IMR-90 (cell line): ENCODE data around the gene AGXT2. TPM values are rescaled to one million over a fixed set of nuclear protein-coding genes. Genes with fewer than 3 reads are reported as not detected.

Source experiments
- ATAC-seq: fragments of 200-7000 bp; cut with Tn5 transposase; 2 replicates; pipeline ENCODE4 v1.9.1; 2020; ENCODE audit warnings: low read depth, mild to moderate bottlenecking, moderate library complexity
- BruUV-seq: library from RNA; stranded (reverse); fragments of 400-500 nt; replicated peaks from 2 replicates; lab custom pipeline; 2021; lab: Mats Ljungman, UMichigan
- CTCF ChIA-PET: fragments of 300-600 bp; formaldehyde crosslinking; extraction: SDS; loops from one replicate; lab custom pipeline; 2021; ENCODE audit warnings: antibody characterized with exemption; lab: Yijun Ruan, JAX
- POLR2A ChIA-PET: fragments of 300-600 bp; sonication (Branson Sonifier 250); formaldehyde crosslinking; loops from one replicate; lab custom pipeline; 2022; ENCODE audit warnings: antibody characterized with exemption; ENCODE audit not compliant: unreplicated experiment; lab: Charles Lee
- DNase-seq: peaks from one replicate; pipeline ENCODE4 v3.0.0; 2013
- H2AFZ ChIP-seq: replicated peaks from 2 replicates; pipeline ENCODE3; 2013; ENCODE audit warnings: low read length, mild to moderate bottlenecking; ENCODE audit not compliant: poor library complexity
- H2AK5ac ChIP-seq: 2 replicates; pipeline ENCODE4 v1.6.1; 2013; ENCODE audit warnings: low read depth, low read length, inconsistent platforms
- H2AK9ac ChIP-seq: replicated peaks from 2 replicates; pipeline ENCODE3; 2013; ENCODE audit warnings: mild to moderate bottlenecking, low read depth, low read length, moderate library complexity; ENCODE audit not compliant: poor library complexity
- H2BK120ac ChIP-seq: 2 replicates; pipeline ENCODE4 v1.6.1; 2013; ENCODE audit warnings: low read depth, low read length, inconsistent platforms
- H2BK15ac ChIP-seq: 3 replicates; pipeline ENCODE4 v1.6.1; 2013; ENCODE audit warnings: low read depth, low read length, inconsistent platforms
- H2BK20ac ChIP-seq: 2 replicates; pipeline ENCODE4 v1.6.1; 2013; ENCODE audit warnings: low read depth, mild to moderate bottlenecking, inconsistent platforms, low read length, moderate library complexity
- H2BK5ac ChIP-seq: 2 replicates; pipeline ENCODE4 v1.6.1; 2013; ENCODE audit warnings: mild to moderate bottlenecking, low read depth, low read length, inconsistent platforms; ENCODE audit not compliant: poor library complexity, severe bottlenecking
- H3K14ac ChIP-seq: replicated peaks from 2 replicates; pipeline ENCODE4 v1.6.1; 2013; ENCODE audit warnings: low read depth, low read length, inconsistent platforms
- H3K18ac ChIP-seq: 2 replicates; pipeline ENCODE4 v1.6.1; 2013; ENCODE audit warnings: low read depth, low read length, control low read depth
- H3K23ac ChIP-seq: 2 replicates; pipeline ENCODE4 v1.6.1; 2013; ENCODE audit warnings: low read depth, low read length, inconsistent platforms
- H3K27ac ChIP-seq: 2 replicates; pipeline ENCODE4 v1.5.1; 2013; ENCODE audit warnings: mild to moderate bottlenecking, control low read depth, low read length; ENCODE audit not compliant: insufficient read depth
- H3K27me3 ChIP-seq: 2 replicates; pipeline ENCODE4 v1.6.1; 2013; ENCODE audit warnings: low read length; ENCODE audit not compliant: control insufficient read depth, insufficient read depth
- H3K36me3 ChIP-seq: 2 replicates; pipeline ENCODE4 v1.6.1; 2013; ENCODE audit warnings: low read length, mixed read lengths; ENCODE audit not compliant: control insufficient read depth, insufficient read depth
- H3K4ac ChIP-seq: 2 replicates; pipeline ENCODE4 v1.6.1; 2013; ENCODE audit warnings: low read depth, low read length, inconsistent platforms
- H3K4me1 ChIP-seq: 2 replicates; pipeline ENCODE4 v1.6.1; 2013; ENCODE audit warnings: low read length, mixed read lengths; ENCODE audit not compliant: control insufficient read depth, insufficient read depth
- H3K4me2 ChIP-seq: 2 replicates; pipeline ENCODE4 v1.6.1; 2013; ENCODE audit warnings: low read depth, mild to moderate bottlenecking, control low read depth, low read length, moderate library complexity
- H3K4me3 ChIP-seq: 2 replicates; pipeline ENCODE4 v1.5.1; 2013; ENCODE audit warnings: low read depth, mild to moderate bottlenecking, control low read depth, low read length, moderate library complexity; ENCODE audit not compliant: insufficient read depth
- H3K56ac ChIP-seq: 2 replicates; pipeline ENCODE4 v1.6.1; 2013; ENCODE audit warnings: low read length, inconsistent platforms; ENCODE audit not compliant: insufficient read depth; ENCODE audit errors: extremely low read depth
- H3K79me1 ChIP-seq, 2 experiments: 2 replicates each; pipeline ENCODE4 v1.6.1; 2013; ENCODE audit warnings: low read length in 2 of 2, inconsistent platforms in 1 of 2, low read depth in 1 of 2
- H3K9ac ChIP-seq: 2 replicates; pipeline ENCODE4 v1.6.1; 2013; ENCODE audit warnings: low read depth, low read length, control low read depth
- H3K9me1 ChIP-seq: 2 replicates; pipeline ENCODE4 v1.6.1; 2013; ENCODE audit warnings: low read length, inconsistent platforms; ENCODE audit not compliant: insufficient read depth
- H3K9me3 ChIP-seq: 2 replicates; pipeline ENCODE4 v1.6.1; 2013; ENCODE audit warnings: low read length; ENCODE audit not compliant: control insufficient read depth, insufficient read depth
- H4K20me1 ChIP-seq: 2 replicates; pipeline ENCODE4 v1.6.1; 2013; ENCODE audit warnings: low read length, inconsistent platforms; ENCODE audit not compliant: insufficient read depth
- H4K5ac ChIP-seq: 2 replicates; pipeline ENCODE4 v1.6.1; 2013; ENCODE audit warnings: mild to moderate bottlenecking, low read depth, low read length, control low read depth
- H4K8ac ChIP-seq, 2 experiments: 2 replicates each; pipeline ENCODE4 v1.6.1; 2013; ENCODE audit warnings: low read depth in 2 of 2, low read length in 2 of 2, control low read depth in 1 of 2, inconsistent platforms in 1 of 2
- H4K91ac ChIP-seq: 2 replicates; pipeline ENCODE4 v1.6.1; 2013; ENCODE audit warnings: low read depth, low read length, inconsistent platforms; ENCODE audit not compliant: insufficient read depth
- CTCF ChIP-seq: conservative IDR thresholded peaks from 2 replicates; pipeline ENCODE4 v1.5.1; 2012; ENCODE audit warnings: mild to moderate bottlenecking, low read depth, low read length, improper control_type of control experiment
- ELK1 ChIP-seq: fragments of 150-350 bp; IDR thresholded peaks from 2 replicates; pipeline ENCODE4 v1.6.1; 2016; ENCODE audit warnings: low read depth, mild to moderate bottlenecking, low read length, moderate library complexity, borderline replicate concordance
- FOS ChIP-seq: fragments of 150-350 bp; IDR thresholded peaks from 2 replicates; pipeline ENCODE4 v1.6.1; 2016; ENCODE audit warnings: low read depth, low read length
- MAFK ChIP-seq: IDR thresholded peaks from 2 replicates; pipeline ENCODE4 v1.6.1; 2012; ENCODE audit warnings: low read depth, low read length, improper control_type of control experiment
- NFE2L2 ChIP-seq: fragments of 150-350 bp; IDR thresholded peaks from 2 replicates; pipeline ENCODE4 v1.6.1; 2016; ENCODE audit warnings: low read depth, mild to moderate bottlenecking, low read length
- POLR2A ChIP-seq: IDR thresholded peaks from 2 replicates; pipeline ENCODE4 v1.6.1; 2012; ENCODE audit warnings: mild to moderate bottlenecking, low read depth, low read length
- RAD21 ChIP-seq: IDR thresholded peaks from 2 replicates; pipeline ENCODE4 v1.6.1; 2012; ENCODE audit warnings: low read length, improper control_type of control experiment
- RCOR1 ChIP-seq: IDR thresholded peaks from 2 replicates; pipeline ENCODE4 v1.6.1; 2012; ENCODE audit warnings: mild to moderate bottlenecking, low read length, improper control_type of control experiment; ENCODE audit not compliant: insufficient replicate concordance
- RFX5 ChIP-seq: IDR thresholded peaks from 2 replicates; pipeline ENCODE4 v1.8.0; 2012; ENCODE audit warnings: low read depth, mild to moderate bottlenecking, low read length, moderate library complexity
- SMC3 ChIP-seq: fragments of 150-350 bp; IDR thresholded peaks from 2 replicates; pipeline ENCODE4 v1.6.1; 2016; ENCODE audit warnings: low read depth, mild to moderate bottlenecking, antibody characterized with exemption, low read length, moderate library complexity
- USF2 ChIP-seq: fragments of 150-350 bp; IDR thresholded peaks from 2 replicates; pipeline ENCODE4 v1.6.1; 2017; ENCODE audit warnings: mild to moderate bottlenecking, antibody characterized with exemption, low read length, low read depth
- WGBS, 2 experiments: methylation state at CpG; one replicate each; pipeline versions ENCODE4 v1.1.5 to v1.1.7; 2013; ENCODE audit warnings: missing lambda C conversion rate in 2 of 2; ENCODE audit not compliant: insufficient read length in 1 of 2; ENCODE audit errors: extremely low coverage in 2 of 2; 5-methylcytosine and 5-hydroxymethylcytosine counted together
- dilution Hi-C: fragments of 300-500 bp; cut with HindIII; formaldehyde crosslinking; loops from one replicate; pipeline ENCODE4 v1.14.3; 2018; ENCODE audit warnings: low sequenced_read_pairs; ENCODE audit not compliant: unreplicated experiment
- in situ Hi-C: fragments of 300-500 bp; cut with MboI; formaldehyde crosslinking; loops from 3 replicates; pipeline ENCODE4 v1.14.3; 2019; ENCODE audit warnings: low sequenced_read_pairs, inconsistent platforms, mixed read lengths
- intact Hi-C: fragments of 100-400 bp; cut with micrococcal nuclease; formaldehyde crosslinking; loops from 2 replicates; pipeline ENCODE4 v1.10.0; 2022
- polyA plus RNA-seq, 3 experiments: library from polyadenylated mRNA; depleted of rRNA; stranded (reverse); fragments of >200 nt; gene quantifications; 2 replicates each; pipeline ENCODE4 v1.2.3, GENCODE V29; 2012; ENCODE audit warnings: low replicate concordance in 1 of 3
- total RNA-seq: library from RNA; depleted of rRNA; stranded (reverse); fragments of >200 nt; gene quantifications from 2 replicates; pipeline ENCODE4 v1.2.3, GENCODE V29; 2012

AGXT2 gene
- total and polyA plus RNA-seq, 2 of the 4 experiments (the other 2 are of a cell fraction): not detected

- H3K4me3 ChIP-seq: no peak overlapping the region
- ChIA-PET POLR2A (no interaction called here), CTCF (interaction anchor here (0.5 to 1.5 kb wide), 4 partner anchors 43 to 106 kb away, joined by 3 to 7 read pairs (median 4); no protein-coding TSS in a partner anchor)
- peaks cover 17% of the 10 kb centered on the region for H3K27me3 ChIP-seq
- ATAC-seq: no peak
- H4K8ac ChIP-seq: no peak overlapping the region
- DNase-seq: no peak
- H3K23ac ChIP-seq: no peak overlapping the region
- no peak overlapping the region for H3K4me2 ChIP-seq
- no peak overlapping the region for H3K14ac ChIP-seq
- H3K9me3 ChIP-seq: no peaks in the 10 kb centered on the region
- H3K18ac ChIP-seq: no peak overlapping the region
- TF ChIP-seq SMC3 (no peak), USF2 (no peak), MAFK (no peak), RCOR1 (no peak), FOS (no peak), ELK1 (no peak), CTCF (no peak), NFE2L2 (no peak), POLR2A (no peak), RAD21 (no peak), RFX5 (no peak)
- no peak overlapping the region for H2BK15ac ChIP-seq
- no peak overlapping the region for H2BK20ac ChIP-seq
- in situ Hi-C loops: loop anchor here (10.0 kb wide), 1 partner anchor 529 kb away; no protein-coding TSS in a partner anchor
- no peak overlapping the region for H2BK120ac ChIP-seq
- no peak overlapping the region for H3K27ac ChIP-seq
- no peak overlapping the region for H2AK5ac ChIP-seq
- H3K36me3 ChIP-seq: no peaks in the 10 kb centered on the region
- no peak overlapping the region for H4K5ac ChIP-seq
- H3K4ac ChIP-seq: no peak overlapping the region
- WGBS, 2 experiments: 53% methylated on average over 2 of the region's 5 CpGs; no CpG with 5 or more reads in 1 of the 2 experiments
- BruUV-seq: no TSS peak
- no peak overlapping the region for H2AFZ ChIP-seq
- H4K91ac ChIP-seq: no peak overlapping the region
- intact Hi-C loops: no loop called here
- dilution Hi-C loops: no loop called here
- no peak overlapping the region for H2AK9ac ChIP-seq
- H2BK5ac ChIP-seq: no peak overlapping the region
- H3K4me1 ChIP-seq: peaks cover 2% of the 10 kb centered on the region; the same call in 1 of the 2 replicates
- no peaks in the 10 kb centered on the region for H4K20me1 ChIP-seq
- H3K56ac ChIP-seq: no peak overlapping the region
- H3K9ac ChIP-seq: no peak overlapping the region
- H3K79me1 ChIP-seq: no peaks in the 10 kb centered on the region
- no peaks in the 10 kb centered on the region for H3K9me1 ChIP-seq
These were observed 43.5 kb downstream of the AGXT2 start for GRCh38 chr5:35004200-35004599.
